Activated naive CD4-positive, alpha-beta T cell treated with anti-CD3 and anti-CD28 coated beads for 36 hours (primary cell): Measurements from ENCODE around the gene CCDC88C. TPM values are rescaled to one million over a fixed set of nuclear protein-coding genes. Genes with fewer than 3 reads are reported as not detected.
A peak's percentile ranks its signal among the peaks of the same experiment; 100 is the strongest.

Experiments used
- CTCF ChIA-PET: fragments of 350-600 bp; sonication (Branson Sonifier 250); formaldehyde crosslinking; loops from one replicate; lab custom pipeline; 2021; ENCODE audit warnings: antibody characterized with exemption; lab: Charles Lee
- DNase-seq: peaks from one replicate; pipeline ENCODE4 v3.0.0-alpha.2; 2020
- H3K27ac Mint-ChIP-seq: one replicate; pipeline ENCODE4 v1.8.0; 2021; ENCODE audit warnings: mild to moderate bottlenecking, mixed read lengths
- H3K27me3 Mint-ChIP-seq: one replicate; pipeline ENCODE4 v1.8.0; 2021; ENCODE audit warnings: low read depth, mixed read lengths
- H3K36me3 Mint-ChIP-seq: one replicate; pipeline ENCODE4 v1.8.0; 2021; ENCODE audit warnings: low read depth, mixed read lengths
- H3K4me1 Mint-ChIP-seq: one replicate; pipeline ENCODE4 v1.8.0; 2021; ENCODE audit warnings: low read depth, mixed read lengths
- H3K4me3 Mint-ChIP-seq: one replicate; pipeline ENCODE4 v1.8.0; 2021; ENCODE audit warnings: mild to moderate bottlenecking, moderate library complexity, mixed read lengths
- H3K9me3 Mint-ChIP-seq: one replicate; pipeline ENCODE4 v1.8.0; 2021; ENCODE audit warnings: mixed read lengths
- intact Hi-C: fragments of 100-400 bp; cut with micrococcal nuclease; formaldehyde crosslinking; loops from one replicate; pipeline ENCODE4 v1.15.1; 2023
- total RNA-seq, 2 experiments: library from RNA; stranded (reverse); gene quantifications; one replicate each; pipeline ENCODE4 v1.2.3, GENCODE V29; 2021

CCDC88C gene
- total RNA-seq, 2 experiments from 2014 or later = 76.0 to 83.3 TPM

DNA sequence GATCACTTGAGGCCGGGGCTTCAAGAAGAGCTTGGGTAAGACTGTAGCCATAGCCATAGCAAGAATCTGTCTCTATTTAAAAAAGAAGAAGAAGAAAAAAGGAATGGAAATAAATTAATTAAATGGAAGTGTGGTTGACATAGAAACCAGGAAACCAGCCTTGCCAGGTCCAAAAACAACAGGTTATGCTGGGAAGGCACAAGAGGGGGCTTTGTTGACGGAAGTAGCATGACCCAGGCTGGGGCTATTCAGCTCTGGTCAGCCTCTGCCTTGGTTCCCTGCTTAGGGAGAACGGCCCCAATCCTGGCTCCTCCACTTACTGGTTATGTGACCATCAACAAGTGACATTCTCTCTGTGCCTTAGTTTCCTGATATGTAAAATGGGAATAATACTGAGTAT is 158.7 kb downstream of the CCDC88C start:
- peaks cover 56% of the 10 kb centered on the region for H3K4me1 Mint-ChIP-seq
- intact Hi-C loops = no loop called here
- no peak for DNase-seq
- no peaks in the 10 kb centered on the region for H3K27me3 Mint-ChIP-seq
- no peaks in the 10 kb centered on the region for H3K9me3 Mint-ChIP-seq
- CTCF ChIA-PET = interaction anchor here (0.9 to 1.7 kb wide), 2 partner anchors 10 to 84 kb away, joined by 3 to 4 read pairs; no protein-coding TSS in a partner anchor
- peak overlapping the region; percentile 47 for H3K27ac Mint-ChIP-seq
- no peaks in the 10 kb centered on the region for H3K36me3 Mint-ChIP-seq
- H3K4me3 Mint-ChIP-seq = no peak overlapping the region

DNA sequence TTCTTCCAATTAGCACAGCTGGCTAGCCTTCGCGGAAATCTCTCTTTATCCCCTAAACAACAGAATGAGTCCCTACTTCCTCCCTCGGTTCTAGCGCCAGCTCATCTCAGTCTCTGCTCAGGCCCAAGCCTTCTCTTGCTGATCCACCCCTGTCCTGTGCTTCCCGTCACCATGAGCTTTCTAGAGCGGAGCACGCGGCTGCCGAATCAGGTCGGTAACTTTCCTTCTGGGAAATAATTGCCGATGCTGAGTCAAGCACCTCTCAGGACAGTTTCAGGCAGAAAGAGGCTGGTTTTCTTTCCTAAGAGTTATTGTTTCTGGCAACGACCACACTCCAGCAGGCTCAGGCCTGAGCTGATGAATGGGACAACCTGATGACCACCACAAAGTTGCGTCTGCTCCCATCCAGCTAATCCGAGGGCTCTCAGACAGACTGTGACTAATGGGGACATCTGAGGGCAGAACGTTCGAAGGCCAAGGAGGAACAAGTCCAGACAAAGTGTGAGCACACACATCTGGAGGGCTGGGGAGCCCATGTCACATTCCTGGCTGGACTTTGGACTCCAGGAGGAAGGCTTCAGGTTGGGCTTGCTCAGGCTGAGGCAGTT is 159.5 kb downstream of the CCDC88C start:
- no peaks in the 10 kb centered on the region for H3K36me3 Mint-ChIP-seq
- CTCF ChIA-PET = interaction anchor here (2.1 kb wide), 1 partner anchor 81 kb away, joined by 11 read pairs; no protein-coding TSS in a partner anchor

DNA sequence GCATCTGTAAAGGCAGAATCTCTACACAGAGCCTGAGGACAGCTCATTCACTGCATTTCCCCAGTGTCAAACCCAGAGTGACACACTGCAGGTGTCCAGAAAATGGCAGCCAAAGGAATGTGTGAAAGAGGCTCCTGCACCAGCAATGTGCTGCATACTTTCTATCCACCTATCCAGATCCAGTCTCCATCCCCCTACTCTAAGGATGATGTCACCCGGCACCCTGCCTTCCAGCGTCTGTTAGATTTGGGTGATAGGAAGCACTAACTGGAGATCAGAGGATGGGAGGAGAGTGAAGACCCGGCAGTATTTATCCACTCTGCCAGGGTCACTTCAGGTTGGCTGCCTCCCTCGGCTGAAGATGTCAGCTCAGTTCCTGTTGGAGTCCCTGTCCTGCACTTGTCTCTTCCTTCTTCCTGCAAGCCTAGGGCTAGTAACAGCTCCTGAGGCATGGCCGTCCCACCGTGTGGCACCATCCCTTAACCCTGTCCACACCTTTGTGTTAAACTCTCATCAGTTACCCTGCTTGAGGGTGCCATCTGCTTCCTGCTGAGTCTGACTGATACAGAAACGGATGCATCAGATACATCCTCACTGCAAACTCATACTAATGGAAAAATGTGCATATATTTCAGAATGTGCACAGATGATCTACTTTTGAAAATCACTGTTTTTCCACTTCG is 160.2 kb downstream of the CCDC88C start:
- Mint-ChIP-seq H3K27ac (peak overlapping the region; percentile 37), H3K4me1 (peaks cover 49% of the 10 kb centered on the region)
- intact Hi-C loops = loop anchor here (1.0 kb wide), 1 partner anchor 10 kb away; no protein-coding TSS in a partner anchor

More for the DNA sequence above, 159.5 kb downstream of the CCDC88C start:
- no peaks in the 10 kb centered on the region for H3K27me3 Mint-ChIP-seq
- no peaks in the 10 kb centered on the region for H3K9me3 Mint-ChIP-seq
- H3K4me1 Mint-ChIP-seq = peaks cover 49% of the 10 kb centered on the region
- no peak overlapping the region for H3K4me3 Mint-ChIP-seq
- peak; percentile 40 for DNase-seq
- no peak overlapping the region for H3K27ac Mint-ChIP-seq
- intact Hi-C loops = no loop called here

DNA sequence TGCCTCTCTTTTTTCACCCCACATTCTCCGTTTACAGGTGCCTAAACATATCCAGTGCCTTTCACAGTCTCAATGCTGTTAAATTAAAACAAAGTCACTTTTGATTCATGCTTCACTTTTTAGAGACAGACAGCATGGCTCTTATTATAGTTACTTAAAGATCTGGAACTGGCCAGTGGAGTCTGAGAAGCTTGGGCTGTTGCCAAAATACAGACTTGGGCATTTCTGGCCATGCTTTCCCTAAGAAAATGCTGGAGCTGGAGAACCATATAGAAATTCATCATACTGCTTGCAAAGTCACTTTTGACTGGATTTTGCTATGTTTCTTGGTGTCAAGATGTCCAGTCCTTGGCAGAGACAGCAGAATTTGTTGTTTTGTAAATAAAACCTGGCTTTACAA is 161.0 kb downstream of the CCDC88C start:
- Mint-ChIP-seq H3K4me1 (peaks cover 55% of the 10 kb centered on the region), H3K4me3 (no peak overlapping the region), H3K27me3 (no peaks in the 10 kb centered on the region), H3K9me3 (no peaks in the 10 kb centered on the region), H3K36me3 (no peaks in the 10 kb centered on the region), H3K27ac (no peak overlapping the region)
- CTCF ChIA-PET = interaction anchor here (0.6 to 2.1 kb wide), 3 partner anchors 16 to 206 kb away, joined by 3 to 11 read pairs (median 3); no protein-coding TSS in a partner anchor
- no peak for DNase-seq
- intact Hi-C loops = loop anchor here (1.0 kb wide), 1 partner anchor 9 kb away; no protein-coding TSS in a partner anchor

More for the DNA sequence above, 160.2 kb downstream of the CCDC88C start:
- H3K9me3 Mint-ChIP-seq = no peaks in the 10 kb centered on the region
- peak; percentile 44 for DNase-seq
- H3K27me3 Mint-ChIP-seq = no peaks in the 10 kb centered on the region
- CTCF ChIA-PET = interaction anchor here (2.1 kb wide), 1 partner anchor 80 kb away, joined by 11 read pairs; no protein-coding TSS in a partner anchor
- H3K36me3 Mint-ChIP-seq = no peaks in the 10 kb centered on the region
- H3K4me3 Mint-ChIP-seq = no peak overlapping the region

DNA sequence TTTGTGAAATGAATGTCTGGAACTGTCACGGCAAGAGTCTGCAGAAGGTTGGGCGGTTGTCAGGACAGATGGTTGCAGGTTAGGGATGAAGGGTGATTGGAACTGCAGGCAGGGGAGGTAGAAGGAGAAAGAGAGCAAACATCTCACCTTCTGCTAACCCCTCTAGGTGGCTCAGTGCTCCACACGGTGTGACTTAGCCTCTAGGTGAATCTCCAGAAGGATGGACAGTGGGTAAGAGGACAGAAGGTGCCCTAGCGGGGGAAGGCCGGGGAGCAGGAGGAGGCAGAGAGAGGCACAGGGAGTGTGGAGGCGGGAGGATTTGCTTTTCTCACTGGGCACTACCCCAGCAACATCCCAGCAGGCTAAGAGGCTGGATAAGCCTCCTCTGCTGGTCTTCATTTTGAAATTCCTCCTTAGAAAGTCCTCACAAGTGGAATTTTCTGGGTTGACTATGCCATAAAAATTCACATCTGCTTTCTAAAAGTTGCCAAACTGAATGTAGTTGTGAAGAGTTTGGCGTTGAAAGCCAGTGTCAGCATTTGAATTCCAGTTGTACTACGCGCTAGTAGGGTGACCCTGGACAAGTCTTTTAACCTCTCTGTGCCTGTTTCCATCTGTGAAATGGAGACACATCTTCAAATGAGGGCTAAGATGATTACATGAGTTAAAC is 162.5 kb downstream of the CCDC88C start:
- Mint-ChIP-seq H3K36me3 (no peaks in the 10 kb centered on the region), H3K4me3 (no peak overlapping the region), H3K27me3 (no peaks in the 10 kb centered on the region), H3K4me1 (peaks cover 60% of the 10 kb centered on the region), H3K9me3 (no peaks in the 10 kb centered on the region), H3K27ac (no peak overlapping the region)
- intact Hi-C loops = no loop called here
- CTCF ChIA-PET = interaction anchor here (1.1 kb wide), 1 partner anchor 27 kb away, joined by 3 read pairs; no protein-coding TSS in a partner anchor
- no peak for DNase-seq

DNA sequence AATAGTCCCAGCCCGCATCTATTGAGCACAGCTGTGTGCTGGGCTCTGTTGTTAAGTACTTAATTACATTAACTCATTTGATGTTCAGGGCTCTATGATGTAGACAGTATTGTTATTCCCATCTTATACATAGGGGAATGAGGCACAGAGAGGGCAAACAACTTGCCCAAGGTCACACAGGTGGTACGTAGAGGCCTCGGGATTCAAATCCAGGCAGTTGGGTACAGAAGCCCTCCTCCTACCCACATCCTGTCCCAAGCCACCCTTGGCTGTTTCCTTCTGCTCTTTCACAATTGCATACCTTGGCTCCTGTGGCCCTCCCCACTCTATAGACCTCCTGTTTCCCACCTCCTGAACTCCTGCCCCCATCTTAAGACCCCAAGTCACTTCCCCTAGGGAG is 163.2 kb downstream of the CCDC88C start:
- Mint-ChIP-seq H3K4me3 (peak overlapping the region; percentile 66), H3K36me3 (no peaks in the 10 kb centered on the region), H3K27ac (no peak overlapping the region), H3K4me1 (peaks cover 67% of the 10 kb centered on the region), H3K27me3 (no peaks in the 10 kb centered on the region), H3K9me3 (no peaks in the 10 kb centered on the region)
- CTCF ChIA-PET = no interaction called here
- peak; percentile 54 for DNase-seq
- intact Hi-C loops = no loop called here

DNA sequence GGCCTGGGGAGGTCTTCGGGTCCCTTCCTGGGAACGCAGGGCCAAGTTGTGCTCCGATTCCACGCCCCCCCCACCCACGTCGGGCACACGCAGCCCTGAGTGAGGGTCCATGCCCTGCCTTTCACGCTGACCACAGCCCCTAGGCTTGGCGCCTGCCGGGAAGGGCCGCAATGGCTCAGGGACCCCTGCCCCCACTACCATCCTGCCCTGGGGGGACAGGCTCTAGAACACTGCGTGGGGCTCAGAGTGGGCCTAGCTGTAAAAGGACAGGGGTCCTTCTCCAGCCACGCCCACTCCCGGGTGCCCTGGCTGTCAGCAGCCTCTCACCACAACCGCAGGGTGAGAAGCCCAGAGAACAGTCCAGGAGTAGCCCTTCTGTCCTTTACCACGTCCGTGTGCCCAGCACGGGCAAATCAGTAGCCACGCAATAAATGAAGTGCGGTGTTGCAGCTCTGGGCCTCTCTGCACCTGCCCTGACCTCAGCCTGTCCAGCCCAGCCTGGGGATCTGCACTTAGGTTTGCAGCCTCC is 163.8 kb downstream of the CCDC88C start:
- H3K36me3 Mint-ChIP-seq = no peaks in the 10 kb centered on the region
- intact Hi-C loops = no loop called here
- H3K27ac Mint-ChIP-seq = peak overlapping the region; percentile 51
- DNase-seq = no peak
- H3K4me1 Mint-ChIP-seq = peaks cover 69% of the 10 kb centered on the region
- H3K9me3 Mint-ChIP-seq = no peaks in the 10 kb centered on the region
- H3K27me3 Mint-ChIP-seq = no peaks in the 10 kb centered on the region
- H3K4me3 Mint-ChIP-seq = peak overlapping the region; percentile 66
- CTCF ChIA-PET = no interaction called here

DNA sequence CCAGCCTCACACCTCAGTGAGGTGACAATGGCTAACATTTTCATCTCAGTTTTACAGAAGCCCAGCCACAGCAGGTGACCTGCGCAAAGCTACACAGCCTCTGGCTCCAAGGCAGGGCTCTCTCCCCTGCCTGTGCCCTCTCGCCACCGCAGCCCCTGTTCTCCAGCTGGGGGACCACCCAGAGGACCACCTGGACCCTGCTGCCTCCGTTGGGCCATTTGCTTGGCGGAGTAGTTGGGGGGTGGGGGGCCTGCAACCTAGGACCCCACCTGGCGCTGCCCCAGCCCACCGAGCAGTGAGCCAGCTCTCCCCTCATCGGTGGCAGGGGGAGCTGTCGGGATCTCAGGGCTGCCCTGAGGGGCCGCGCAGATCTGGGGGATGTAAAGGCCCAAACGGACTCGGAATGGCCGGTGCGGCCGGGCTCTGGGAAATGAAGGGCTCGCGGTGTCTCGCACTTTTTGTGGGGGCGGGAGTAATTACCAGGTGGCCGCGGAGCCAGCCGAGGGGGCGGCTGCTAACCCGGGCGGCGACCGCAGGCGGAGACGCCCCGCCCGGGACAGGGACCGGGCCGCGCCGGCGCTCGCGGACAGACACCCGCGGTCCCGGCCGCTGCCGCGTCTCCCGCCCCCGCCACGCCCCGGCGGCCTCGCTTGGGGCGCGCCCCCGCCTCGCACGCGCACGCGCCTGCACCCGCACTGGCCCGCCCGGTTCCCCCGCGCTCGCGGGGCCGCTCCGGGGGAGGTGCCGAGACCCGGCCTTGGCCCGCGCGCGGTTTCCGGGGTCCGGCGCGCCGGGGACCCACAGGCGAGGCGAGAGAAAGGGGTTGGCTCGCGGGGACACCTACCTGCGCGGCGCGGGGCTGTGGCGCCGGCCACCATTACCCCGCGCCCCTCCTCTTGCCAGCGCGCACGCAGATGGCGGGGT is 164.5 kb downstream of the CCDC88C start:
- Mint-ChIP-seq H3K4me3 (peak overlapping the region; percentile 66), H3K4me1 (peaks cover 69% of the 10 kb centered on the region), H3K9me3 (no peaks in the 10 kb centered on the region), H3K27ac (no peak overlapping the region), H3K36me3 (no peaks in the 10 kb centered on the region), H3K27me3 (no peaks in the 10 kb centered on the region)
- intact Hi-C loops = loop anchor here (1.0 kb wide), 1 partner anchor 10 kb away; no protein-coding TSS in a partner anchor
- CTCF ChIA-PET = interaction anchor here (0.6 to 2.3 kb wide), 5 partner anchors 10 to 345 kb away, joined by 3 to 14 read pairs (median 3); no protein-coding TSS in a partner anchor
- peak; percentile 25 for DNase-seq

DNA sequence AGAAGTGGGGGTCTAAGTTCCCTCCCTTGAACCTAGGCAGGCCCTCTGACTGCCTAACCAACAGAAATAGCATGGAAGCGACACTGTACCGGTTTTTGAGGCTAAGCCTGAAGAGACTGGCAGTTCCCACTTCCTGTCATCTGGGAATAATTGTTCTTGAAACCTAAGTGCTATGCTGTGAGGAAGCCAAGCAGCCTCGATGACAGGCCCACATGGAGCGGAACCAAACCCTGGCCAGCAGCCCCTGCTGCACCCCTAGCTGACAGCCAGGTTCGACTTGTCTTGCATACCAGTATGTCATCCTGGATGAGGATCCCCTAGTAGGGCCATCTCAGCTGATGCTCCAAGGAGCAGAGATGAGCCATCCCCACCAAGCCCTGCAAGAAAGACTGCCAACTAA is 166.7 kb downstream of the CCDC88C start:
- Mint-ChIP-seq H3K36me3 (peaks cover 6% of the 10 kb centered on the region), H3K27ac (no peak overlapping the region), H3K27me3 (no peaks in the 10 kb centered on the region), H3K4me3 (no peak overlapping the region), H3K9me3 (peaks cover 4% of the 10 kb centered on the region), H3K4me1 (peaks cover 75% of the 10 kb centered on the region)
- intact Hi-C loops = no loop called here
- CTCF ChIA-PET = interaction anchor here (1.3 kb wide), 1 partner anchor 36 kb away, joined by 4 read pairs; no protein-coding TSS in a partner anchor
- no peak for DNase-seq

DNA sequence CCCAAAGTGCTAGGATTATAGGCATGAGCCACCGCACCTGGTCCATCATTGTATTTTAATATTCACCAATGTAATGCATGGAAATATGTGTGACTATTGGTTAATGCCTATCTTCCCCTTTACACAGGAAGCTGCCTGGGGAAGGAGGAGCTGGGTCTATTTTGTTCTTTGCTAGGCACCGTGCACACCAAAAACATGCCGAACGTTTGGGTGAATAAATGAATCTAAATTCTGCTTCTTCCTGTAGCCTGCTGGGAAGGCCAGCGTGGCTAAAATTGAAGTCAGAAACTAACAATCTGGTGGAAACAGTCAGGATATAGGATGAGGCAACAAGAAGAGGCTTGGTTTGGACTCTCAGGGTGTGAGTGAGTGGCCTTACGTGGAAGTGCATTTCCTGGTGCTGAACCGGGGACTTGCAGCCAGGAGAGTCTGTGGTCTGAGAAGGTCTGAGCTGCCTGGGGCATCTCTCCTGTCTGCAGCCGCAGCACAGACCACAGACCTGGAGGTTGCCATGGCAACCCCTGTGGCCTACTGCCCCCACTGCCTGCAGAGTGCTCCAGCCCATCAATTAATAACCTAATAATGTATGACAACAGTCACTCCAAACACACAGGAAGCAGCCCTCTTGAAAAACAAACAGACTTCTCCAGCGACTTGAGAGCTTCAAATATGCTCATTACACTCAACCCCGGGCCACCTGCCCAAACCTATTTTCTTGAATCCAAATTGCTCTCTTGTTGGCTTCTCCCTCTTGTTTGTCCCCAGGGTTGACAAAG is 167.6 kb downstream of the CCDC88C start:
- intact Hi-C loops = loop anchor here (5.0 to 10.0 kb wide), 4 partner anchors 617 to 1295 kb away; partner anchors contain the start of genes CALM1, EFCAB11, TC2N and TDP1
- Mint-ChIP-seq H3K27ac (peak overlapping the region; percentile 70), H3K9me3 (peaks cover 4% of the 10 kb centered on the region), H3K4me1 (peaks cover 81% of the 10 kb centered on the region), H3K36me3 (peaks cover 6% of the 10 kb centered on the region), H3K27me3 (no peaks in the 10 kb centered on the region), H3K4me3 (no peak overlapping the region)
- DNase-seq = peak; percentile 42
- CTCF ChIA-PET = interaction anchor here (1.1 to 1.3 kb wide), 4 partner anchors 9 to 83 kb away, joined by 3 to 4 read pairs (median 4); no protein-coding TSS in a partner anchor
